Loucy (cell line): ENCODE results near the gene FMN2.

ENCODE experiments used
- H2AFZ ChIP-seq: fragments of 200-600 bp; sonication (generic); 2 replicates; pipeline ENCODE4 v1.6.0; 2016; ENCODE audit warnings: antibody characterized with exemption, mild to moderate bottlenecking, low read length, moderate library complexity
- H3F3A ChIP-seq: fragments of 200-600 bp; 2 replicates; pipeline ENCODE4 v1.6.0; 2016; ENCODE audit warnings: antibody characterized with exemption, low read depth, mild to moderate bottlenecking
- H3K27me3 ChIP-seq: fragments of 200-600 bp; sonication (generic); 2 replicates; pipeline ENCODE4 v1.6.1; 2014; ENCODE audit warnings: low read length, mild to moderate bottlenecking; ENCODE audit not compliant: insufficient read depth, poor library complexity, severe bottlenecking
- H3K36me3 ChIP-seq: fragments of 200-600 bp; sonication (generic); 2 replicates; pipeline ENCODE4 v1.6.1; 2016; ENCODE audit warnings: low read length; ENCODE audit not compliant: insufficient read depth
- H3K4me1 ChIP-seq: fragments of 200-600 bp; sonication (generic); 2 replicates; pipeline ENCODE4 v1.5.1; 2014; ENCODE audit warnings: low read length, mild to moderate bottlenecking; ENCODE audit not compliant: insufficient read depth, poor library complexity, severe bottlenecking
- H3K4me2 ChIP-seq: fragments of 200-600 bp; sonication (generic); 2 replicates; pipeline ENCODE4 v1.6.0; 2014; ENCODE audit warnings: antibody characterized with exemption, low read length, low read depth, mild to moderate bottlenecking; ENCODE audit not compliant: poor library complexity, severe bottlenecking
- H3K4me3 ChIP-seq: fragments of 200-600 bp; sonication (generic); 2 replicates; pipeline ENCODE4 v1.5.1; 2014; ENCODE audit warnings: low read length, mild to moderate bottlenecking, mixed read lengths; ENCODE audit not compliant: poor library complexity, severe bottlenecking
- H3K79me2 ChIP-seq: fragments of 200-600 bp; sonication (generic); 2 replicates; pipeline ENCODE4 v1.6.1; 2014; ENCODE audit warnings: low read length; ENCODE audit not compliant: insufficient read depth
- H3K9ac ChIP-seq: fragments of 200-600 bp; sonication (generic); 2 replicates; pipeline ENCODE4 v1.6.0; 2014; ENCODE audit warnings: mild to moderate bottlenecking, low read depth, low read length, moderate library complexity; ENCODE audit not compliant: poor library complexity, severe bottlenecking
- H3K9me2 ChIP-seq: fragments of 200-600 bp; sonication (generic); replicated peaks from 2 replicates; pipeline ENCODE4 v1.6.1; 2016; ENCODE audit warnings: low read depth, low read length, mixed read lengths
- H3K9me3 ChIP-seq: fragments of 200-600 bp; sonication (generic); 2 replicates; pipeline ENCODE4 v1.6.1; 2014; ENCODE audit warnings: mild to moderate bottlenecking, antibody characterized with exemption, low read length, low read depth; ENCODE audit not compliant: insufficient read depth
- H4K20me1 ChIP-seq: fragments of 200-600 bp; sonication (generic); 2 replicates; pipeline ENCODE4 v1.6.0; 2014; ENCODE audit warnings: antibody characterized with exemption, low read length, mild to moderate bottlenecking; ENCODE audit not compliant: insufficient read depth, poor library complexity, severe bottlenecking
- CTCF ChIP-seq: fragments of 200-600 bp; sonication (generic); conservative IDR thresholded peaks from 2 replicates; pipeline ENCODE4 v1.5.1; 2014; ENCODE audit warnings: mild to moderate bottlenecking, antibody characterized with exemption, low read length
- EZH2phosphoT487 ChIP-seq: fragments of 200-600 bp; IDR thresholded peaks from 2 replicates; pipeline ENCODE4 v1.6.1; 2018; ENCODE audit warnings: antibody characterized with exemption, mild to moderate bottlenecking, moderate library complexity, borderline replicate concordance

Gene FMN2

GRCh38 chr1:240511789-240512188, 420.1 kb downstream of the FMN2 start:
- Histone ChIP-seq H3K4me1 (no peaks in the 10 kb centered on the region), H3K9me2 (no peaks in the 10 kb centered on the region), H4K20me1 (no peaks in the 10 kb centered on the region), H3K27me3 (no peaks in the 10 kb centered on the region), H3K79me2 (no peaks in the 10 kb centered on the region), H3K4me3 (no peak overlapping the region), H3F3A (no peaks in the 10 kb centered on the region), H3K36me3 (no peaks in the 10 kb centered on the region), H3K9ac (no peak overlapping the region), H3K9me3 (no peaks in the 10 kb centered on the region; the same call in 1 of the 2 replicates), H3K4me2 (no peak overlapping the region), H2AFZ (no peak overlapping the region)
- no peak for TF ChIP-seq EZH2phosphoT487
- TF ChIP-seq CTCF: no peak

GRCh38 chr1:240515505-240515904, 423.8 kb downstream of the FMN2 start:
- no peak overlapping the region for H2AFZ ChIP-seq
- H3K9me3 ChIP-seq: no peaks in the 10 kb centered on the region
- no peaks in the 10 kb centered on the region for H3F3A ChIP-seq
- no peak overlapping the region for H3K4me3 ChIP-seq
- no peaks in the 10 kb centered on the region for H3K4me1 ChIP-seq
- H3K9ac ChIP-seq: no peak overlapping the region
- no peaks in the 10 kb centered on the region for H4K20me1 ChIP-seq
- H3K27me3 ChIP-seq: no peaks in the 10 kb centered on the region
- no peak overlapping the region for H3K4me2 ChIP-seq
- H3K9me2 ChIP-seq: no peaks in the 10 kb centered on the region
- no peaks in the 10 kb centered on the region for H3K36me3 ChIP-seq
- no peak for TF ChIP-seq CTCF
- TF ChIP-seq EZH2phosphoT487: no peak
- H3K79me2 ChIP-seq: no peaks in the 10 kb centered on the region

- no peak overlapping the region for H2AFZ ChIP-seq
- no peak overlapping the region for H3K9ac ChIP-seq
- H3K79me2 ChIP-seq: no peaks in the 10 kb centered on the region
- H3K36me3 ChIP-seq: no peaks in the 10 kb centered on the region
- H3K27me3 ChIP-seq: no peaks in the 10 kb centered on the region
- H3K9me3 ChIP-seq: no peaks in the 10 kb centered on the region
- no peaks in the 10 kb centered on the region for H4K20me1 ChIP-seq
- no peak overlapping the region for H3K4me2 ChIP-seq
- H3K9me2 ChIP-seq: no peaks in the 10 kb centered on the region
- TF ChIP-seq CTCF: no peak
- TF ChIP-seq EZH2phosphoT487: no peak
- H3K4me3 ChIP-seq: no peak overlapping the region
- no peaks in the 10 kb centered on the region for H3K4me1 ChIP-seq
- H3F3A ChIP-seq: no peaks in the 10 kb centered on the region
Observed at GRCh38 chr1:240516069-240516468, 424.4 kb downstream of the FMN2 start.
